HepG2 (cell line): ENCODE results near the gene TCEA3. TPM values are rescaled to one million over a fixed set of nuclear protein-coding genes. Genes with fewer than 3 reads are reported as not detected.

Experiments
- ATAC-seq: fragments of 200-7000 bp; cut with Tn5 transposase; 3 replicates; pipeline ENCODE4 v1.9.1; 2020; ENCODE audit warnings: mild to moderate bottlenecking, moderate library complexity
- BruUV-seq: library from RNA; stranded (reverse); fragments of 400-500 nt; replicated peaks from 2 replicates; lab custom pipeline; 2021; lab: Mats Ljungman, UMichigan
- CTCF ChIA-PET: fragments of 300-600 bp; formaldehyde crosslinking; extraction: SDS; loops from one replicate; lab custom pipeline; 2021; ENCODE audit warnings: low total read pairs, inconsistent platforms, low intra/inter-chr PET ratio; lab: Yijun Ruan, JAX
- POLR2A ChIA-PET: fragments of 350-600 bp; sonication (Branson Sonifier 250); formaldehyde crosslinking; loops from one replicate; lab custom pipeline; 2020; ENCODE audit warnings: antibody characterized with exemption, inconsistent platforms; lab: Yijun Ruan, JAX
- DNase-seq: peaks from one replicate; pipeline ENCODE4 v3.0.0-alpha.2; 2015; ENCODE audit warnings: low spot score
- FAIRE-seq: peaks from 3 replicates; lab custom pipeline; 2011; peaks lifted over from hg19 to GRCh38; lab: Jason Lieb, UNC
- H2AFZ ChIP-seq: one replicate; pipeline ENCODE4 v1.6.1; 2011; ENCODE audit warnings: low read length, inconsistent platforms
- H3K27ac ChIP-seq: fragments of 300-600 bp; 3 replicates; pipeline ENCODE4 v1.8.0; 2011; ENCODE audit warnings: mixed run types, mild to moderate bottlenecking, mixed read lengths, low read length, inconsistent platforms; ENCODE audit not compliant: insufficient read depth; ENCODE audit errors: extremely low read length
- H3K27me3 ChIP-seq, 2 experiments: fragments of 200-600 bp in 1 of 2; 2 replicates in 1 of 2; 3 replicates in 1 of 2; pipeline versions ENCODE4 v1.6.0 to v1.8.0; 2011; ENCODE audit warnings: low read length in 2 of 2, mild to moderate bottlenecking in 2 of 2, moderate library complexity in 2 of 2, inconsistent platforms in 1 of 2; ENCODE audit not compliant: insufficient read depth in 2 of 2, control insufficient read depth in 1 of 2
- H3K36me3 ChIP-seq, 2 experiments: fragments of 200-600 bp in 1 of 2; replicated peaks in 1 of 2; 2 replicates in 1 of 2; 3 replicates in 1 of 2; pipeline versions ENCODE4 v1.5.1 to v1.8.0; 2011; ENCODE audit warnings: low read length in 2 of 2, inconsistent platforms in 1 of 2; ENCODE audit not compliant: insufficient read depth in 2 of 2, control insufficient read depth in 1 of 2
- H3K4me1 ChIP-seq: 2 replicates; pipeline ENCODE4 v1.5.1; 2012; ENCODE audit warnings: low read length, inconsistent platforms; ENCODE audit not compliant: insufficient read depth
- H3K4me2 ChIP-seq: 2 replicates; pipeline ENCODE4 v1.6.0; 2011; ENCODE audit warnings: low read depth, low read length, inconsistent platforms
- H3K4me3 ChIP-seq, 3 experiments: fragments of 200-600 bp in 1 of 3; sonication (generic), shearing (Covaris generic) in 1 of 3; replicated peaks in 1 of 3; 2 replicates each; pipeline ENCODE4 v1.5.1; 2011 to 2016; ENCODE audit warnings: low read length in 3 of 3, inconsistent platforms in 2 of 3, low read depth in 2 of 3, mild to moderate bottlenecking in 2 of 3, control low read depth in 1 of 3, mixed read lengths in 1 of 3; ENCODE audit not compliant: insufficient read depth in 1 of 3
- H3K79me2 ChIP-seq: one replicate; pipeline ENCODE4 v1.6.1; 2011; ENCODE audit warnings: low read length, inconsistent platforms; ENCODE audit not compliant: insufficient read depth
- H3K9ac ChIP-seq: 2 replicates; pipeline ENCODE4 v1.6.0; 2011; ENCODE audit warnings: mild to moderate bottlenecking, low read depth, low read length, inconsistent platforms; ENCODE audit not compliant: insufficient read depth
- H3K9me3 ChIP-seq: 2 replicates; pipeline ENCODE4 v1.5.1; 2012; ENCODE audit warnings: mild to moderate bottlenecking, low read length
- H4K20me1 ChIP-seq: 2 replicates; pipeline ENCODE4 v1.6.0; 2011; ENCODE audit warnings: inconsistent platforms, mild to moderate bottlenecking, low read length, moderate library complexity; ENCODE audit not compliant: insufficient read depth
- ATF5 ChIP-seq: sonication (generic); formaldehyde crosslinking; IDR thresholded peaks from 2 replicates; pipeline ENCODE4 v1.4.0; 2020; ENCODE audit warnings: mild to moderate bottlenecking, low read depth, missing genetic modification reagents
- ATM ChIP-seq: fragments of 450-650 bp; IDR thresholded peaks from 2 replicates; pipeline ENCODE4 v1.7.1; 2017; ENCODE audit warnings: mild to moderate bottlenecking, borderline replicate concordance
- FUBP1 ChIP-seq: sonication (generic); formaldehyde crosslinking; IDR thresholded peaks from 2 replicates; pipeline ENCODE4 v1.5.1; 2020; ENCODE audit warnings: missing genetic modification reagents, mild to moderate bottlenecking, borderline replicate concordance
- ISX ChIP-seq: sonication (generic); formaldehyde crosslinking; conservative IDR thresholded peaks from 2 replicates; pipeline ENCODE4 v1.5.0; 2020; ENCODE audit warnings: missing genetic modification reagents
- JUN ChIP-seq: sonication (generic); formaldehyde crosslinking; IDR thresholded peaks from 2 replicates; pipeline ENCODE4 v1.4.0; 2020; ENCODE audit warnings: mild to moderate bottlenecking, missing genetic modification reagents
- KDM3A ChIP-seq: IDR thresholded peaks from 2 replicates; pipeline ENCODE4 v1.6.1; 2018; ENCODE audit warnings: low read depth, missing compliant biosample characterization
- KLF13 ChIP-seq: sonication (generic); formaldehyde crosslinking; IDR thresholded peaks from 2 replicates; pipeline ENCODE4 v1.4.0; 2020; ENCODE audit warnings: mild to moderate bottlenecking, missing genetic modification reagents
- MAFG ChIP-seq: sonication (generic); formaldehyde crosslinking; IDR thresholded peaks from 2 replicates; pipeline ENCODE4 v1.5.1; 2020; ENCODE audit warnings: mild to moderate bottlenecking, missing genetic modification reagents
- TCF12 ChIP-seq, 2 experiments: fragments of 450-650 bp in 1 of 2; sonication (generic) in 1 of 2; formaldehyde crosslinking in 1 of 2; IDR thresholded peaks; 2 replicates each; pipeline versions ENCODE4 v1.6.1 to v1.8.0; 2017 to 2022; ENCODE audit warnings: antibody characterized with exemption in 1 of 2, mild to moderate bottlenecking in 1 of 2, missing genetic modification reagents in 1 of 2, moderate library complexity in 1 of 2
- ZBTB1 ChIP-seq: sonication (generic); formaldehyde crosslinking; IDR thresholded peaks from 2 replicates; pipeline ENCODE4 v1.4.0; 2020; ENCODE audit warnings: missing genetic modification reagents, borderline replicate concordance
- ZFP90 ChIP-seq: sonication (generic); formaldehyde crosslinking; IDR thresholded peaks from 2 replicates; pipeline ENCODE4 v1.8.0; 2022; ENCODE audit warnings: missing genetic modification reagents, mild to moderate bottlenecking, inconsistent platforms, borderline replicate concordance
- ZNF138 ChIP-seq: sonication (generic); formaldehyde crosslinking; IDR thresholded peaks from 2 replicates; pipeline ENCODE4 v1.5.0; 2020; ENCODE audit warnings: mild to moderate bottlenecking, low read depth, missing genetic modification reagents
- ZNF225 ChIP-seq: sonication (generic); formaldehyde crosslinking; IDR thresholded peaks from 2 replicates; pipeline ENCODE4 v1.4.0; 2020; ENCODE audit warnings: mild to moderate bottlenecking, missing genetic modification reagents
- ZNF232 ChIP-seq: sonication (generic); formaldehyde crosslinking; IDR thresholded peaks from 2 replicates; pipeline ENCODE4 v1.4.0; 2020; ENCODE audit warnings: missing genetic modification reagents, borderline replicate concordance
- ZNF30 ChIP-seq: sonication (generic); formaldehyde crosslinking; IDR thresholded peaks from 2 replicates; pipeline ENCODE4 v1.5.0; 2020; ENCODE audit warnings: mild to moderate bottlenecking, missing genetic modification reagents
- ZNF335 ChIP-seq: sonication (generic); formaldehyde crosslinking; IDR thresholded peaks from 2 replicates; pipeline ENCODE4 v1.4.0; 2020; ENCODE audit warnings: missing genetic modification reagents
- ZNF577 ChIP-seq: sonication (generic); formaldehyde crosslinking; IDR thresholded peaks from 2 replicates; pipeline ENCODE4 v1.4.0; 2020; ENCODE audit warnings: mild to moderate bottlenecking, low read depth, missing genetic modification reagents, borderline replicate concordance
- ZSCAN21 ChIP-seq: sonication (generic); formaldehyde crosslinking; IDR thresholded peaks from 2 replicates; pipeline ENCODE4 v1.8.0; 2022; ENCODE audit warnings: mild to moderate bottlenecking, missing genetic modification reagents, moderate library complexity, borderline replicate concordance
- ZUFSP ChIP-seq: sonication (generic); formaldehyde crosslinking; IDR thresholded peaks from 2 replicates; pipeline ENCODE4 v1.9.0; 2021; ENCODE audit warnings: missing genetic modification reagents, mild to moderate bottlenecking, borderline replicate concordance
- WGBS: methylation state at CpG from one replicate; pipeline ENCODE4 v1.1.6; 2017; ENCODE audit warnings: low lambda C conversion rate; 5-methylcytosine and 5-hydroxymethylcytosine counted together
- in situ Hi-C: cut with HindIII; loops from 2 replicates; pipeline ENCODE4 v1.10.0; 2017; ENCODE audit warnings: low pct_unique_long_range_greater_than_20kb; ENCODE audit not compliant: extremely low pct_ligation_motif_present
- intact Hi-C: fragments of 100-400 bp; cut with micrococcal nuclease; formaldehyde crosslinking; loops from one replicate; pipeline ENCODE4 v1.10.0; 2022; ENCODE audit not compliant: unreplicated experiment
- polyA plus RNA-seq, 8 experiments: library from polyadenylated mRNA; depleted of rRNA in 3 of 8; stranded (reverse) in 7 of 8; unstranded in 1 of 8; fragments of >200 nt; fragmentation: Illumina TruSeq in 4 of 8; extraction: Trizol in 4 of 8; gene quantifications; 2 replicates each; pipeline versions ENCODE4 v1.2.1 to v1.2.3, GENCODE V29; 2011 to 2016; ENCODE audit warnings: low read depth in 4 of 8, missing spikeins in 1 of 8, mixed read lengths in 1 of 8; ENCODE audit not compliant: insufficient read depth in 1 of 8
- total RNA-seq, 5 experiments: library from RNA; depleted of rRNA; stranded (reverse); fragments of >200 nt; fragmentation: Illumina TruSeq; extraction: Trizol; gene quantifications; 2 replicates each; pipeline ENCODE4 v1.2.3, GENCODE V29; 2016; ENCODE audit warnings: low read depth in 1 of 5

TCEA3 gene
- total and polyA plus RNA-seq, 2 of the 13 experiments (the other 11 are each of a cell fraction or from before 2014, with no cell fraction given) = 55.5 to 84.6 TPM

- in situ Hi-C loops = loop anchor here (10.0 kb wide), 1 partner anchor 190 kb away; the partner anchor contains the start of gene E2F2
- no TSS peak for BruUV-seq
- Histone ChIP-seq H3K4me1 (peaks cover 31% of the 10 kb centered on the region), H3K9ac (peak within 1 kb of the TSS; percentile 95), H3K4me3 (peak within 1 kb of the TSS; percentile 81 to 83 (median 83)), H3K27ac (peak within 1 kb of the TSS; percentile 94), H4K20me1 (peaks cover 42% of the 10 kb centered on the region), H3K36me3 (no peaks in the 10 kb centered on the region), H3K4me2 (peak within 1 kb of the TSS; percentile 93), H3K9me3 (no peaks in the 10 kb centered on the region), H2AFZ (peak within 1 kb of the TSS; percentile 74), H3K27me3 (no peaks in the 10 kb centered on the region; a peak in 2 of 5 replicates), H3K79me2 (peaks cover 45% of the 10 kb centered on the region)
- FAIRE-seq (peak; percentile 62), ATAC-seq (peak; percentile 97), DNase-seq (peak; percentile 99)
- ChIA-PET POLR2A (interaction anchor here (0.7 to 3.6 kb wide), 33 partner anchors 9 to 481 kb away, joined by 3 to 130 read pairs (median 4); partner anchors contain the start of genes ASAP3, E2F2, HMGCL and KDM1A), CTCF (no interaction called here)
- intact Hi-C loops = loop anchor here (2.0 kb wide), 1 partner anchor 24 kb away; the partner anchor contains the start of gene ZNF436
- 2% methylated on average over 31 of the region's 87 CpGs for WGBS
- no peak for TF ChIP-seq ATF5 (CRISPR knock-in tag)
- TF ChIP-seq JUN (CRISPR knock-in tag) = no peak
- TF ChIP-seq ZNF577 (CRISPR knock-in tag) = no peak
- TF ChIP-seq ZBTB1 (CRISPR knock-in tag) = no peak
- no peak for TF ChIP-seq ZNF225
- TF ChIP-seq ZNF232 (CRISPR knock-in tag) = 0 out of 2 replicates have a peak, but pooled peaks have one; percentile 56
- TF ChIP-seq ZSCAN21 (CRISPR knock-in tag) = no peak; the same call in 1 of the 2 replicates
- no peak for TF ChIP-seq ISX (CRISPR knock-in tag)
- TF ChIP-seq TCF12 (IDR thresholded peaks at IDR 0.05) = no peak
- TF ChIP-seq TCF12 (CRISPR knock-in tag; IDR thresholded peaks at IDR 0.05) = peak; percentile 74; the same call in 1 of the 2 replicates
- no peak for TF ChIP-seq KLF13 (CRISPR knock-in tag)
- TF ChIP-seq ZNF138 (CRISPR knock-in tag) = peak; percentile 77
- TF ChIP-seq ATM = no peak
- TF ChIP-seq ZNF335 (CRISPR knock-in tag) = peak; percentile 28; the same call in 1 of the 2 replicates
- no peak for TF ChIP-seq ZNF30
- no peak for TF ChIP-seq FUBP1
- TF ChIP-seq ZUFSP (CRISPR knock-in tag) = no peak
- TF ChIP-seq MAFG (CRISPR knock-in tag) = no peak
- no peak for TF ChIP-seq KDM3A (CRISPR knock-in tag)
- no peak for TF ChIP-seq ZFP90 (CRISPR knock-in tag)
Measured at GRCh38 chr1:23344111-23344986, 80.2 kb downstream of the TCEA3 start, which contains the start of gene HNRNPR. HNRNPR (minus strand) TSS chr1:23344284; CDS start chr1:23341008, 3,276 bp downstream.
